Adrenal gland (tissue), 12 donors: ENCODE data around the gene ZBTB7C. TPM values are rescaled to one million over a fixed set of nuclear protein-coding genes. Genes with fewer than 3 reads are reported as not detected.

ENCODE experiments used
- DNase-seq, 7 donors: peaks; one replicate each; pipeline ENCODE4 v3.0.0-alpha.2; 2019 to 2020
- H3K27ac ChIP-seq, 5 donors: fragments of 200-600 bp; sonication (generic) in 4 of 5; 1 replicate in 3 of 5; 2 replicates in 2 of 5; pipeline versions ENCODE4 v1.5.1 to v1.8.0; 2016 to 2020; ENCODE audit warnings: mild to moderate bottlenecking in 1 of 5
- H3K27me3 ChIP-seq: fragments of 200-600 bp; 2 replicates; pipeline ENCODE4 v1.8.0; 2021
- H3K36me3 ChIP-seq, 2 donors: fragments of 200-600 bp; replicated peaks in 1 of 2; 1 replicate in 1 of 2; 2 replicates in 1 of 2; pipeline versions ENCODE4 v1.5.1 to v1.8.0; 2018 to 2022
- H3K4me1 ChIP-seq, 2 donors: fragments of 200-600 bp; replicated peaks in 1 of 2; 1 replicate in 1 of 2; 2 replicates in 1 of 2; pipeline versions ENCODE4 v1.5.1 to v1.8.0; 2018 to 2021
- H3K4me3 ChIP-seq, 4 donors: fragments of 200-600 bp; sonication (generic) in 3 of 4; one replicate each; pipeline ENCODE4 v1.5.1; 2016 to 2018
- H3K9me3 ChIP-seq, 3 donors: fragments of 200-600 bp; sonication (generic) in 1 of 3; replicated peaks in 1 of 3; 1 replicate in 2 of 3; 2 replicates in 1 of 3; pipeline versions ENCODE4 v1.5.1 to v1.8.0; 2016 to 2021
- POLR2A ChIP-seq, 2 donors: fragments of 450-650 bp; IDR thresholded peaks; one replicate each; pipeline ENCODE4 v1.6.1; 2017; ENCODE audit warnings: antibody characterized with exemption in 2 of 2, mild to moderate bottlenecking in 2 of 2, moderate library complexity in 1 of 2
- WGBS, 4 donors: extraction: QIAGEN DNeasy Blood & Tissue Kit in 2 of 4; methylation state at CpG; one replicate each; pipeline versions ENCODE4 v1.1.5 to v1.1.7; 2013 to 2017; 5-methylcytosine and 5-hydroxymethylcytosine counted together
- intact Hi-C, 2 donors: fragments of 100-400 bp; cut with DNase I; formaldehyde crosslinking; loops; one replicate each; pipeline versions ENCODE4 v1.14.1 to v1.15.0; 2022 to 2023
- polyA plus RNA-seq, 3 donors: library from polyadenylated mRNA; stranded (reverse); fragments of 200-250 nt in 2 of 3; fragments of 350-450 nt in 1 of 3; fragmentation: Illumina TruSeq in 1 of 3; extraction: RNeasy Lipid Tissue Mini Kit (QIAGEN cat#74804) in 1 of 3; gene quantifications; one replicate each; pipeline ENCODE4 v1.2.3, GENCODE V29; 2013 to 2014
- total RNA-seq, 9 donors: library from RNA; depleted of rRNA in 4 of 9; stranded (reverse); fragments of >200 nt in 4 of 9; fragments of 120-200 nt in 1 of 9; fragmentation: NEBNext Ultra II Directional in 1 of 9; extraction: Animal tissue kit (Norgen Biotek cat#: 25700) in 1 of 9; gene quantifications; one replicate each; pipeline versions ENCODE4 v1.1.0 to v1.2.4, GENCODE V29; 2013 to 2023
- TF ChIP-seq, protein P1 (sequence below), 6 experiments: fragments of 450-650 bp in 4 of 6; fragments of 200-600 bp in 2 of 6; sonication (generic) in 1 of 6; IDR thresholded peaks; 1 replicate in 5 of 6; 2 replicates in 1 of 6; pipeline versions ENCODE4 v1.5.1 to v1.8.0; 2016 to 2021; ENCODE audit warnings: antibody characterized with exemption in 6 of 6, mild to moderate bottlenecking in 2 of 6, moderate library complexity in 1 of 6
- donor health status: healthy with polysubstance abuse.
- donor health status: Bipolar disorder and iron deficiency.
- donor health status: DM: yes; HTN: yes; CAD: no.
- donor health status: DM: no; HTN: no; CAD: no.
- donor health status: DM: no; HTN: no; CAD: no.
- donor health status: DM: yes; HTN: yes; CAD: no.

ZBTB7C gene
- total and polyA plus RNA-seq, 12 donors, result 5.2 to 42.8 (median 26.8) TPM

DNA sequence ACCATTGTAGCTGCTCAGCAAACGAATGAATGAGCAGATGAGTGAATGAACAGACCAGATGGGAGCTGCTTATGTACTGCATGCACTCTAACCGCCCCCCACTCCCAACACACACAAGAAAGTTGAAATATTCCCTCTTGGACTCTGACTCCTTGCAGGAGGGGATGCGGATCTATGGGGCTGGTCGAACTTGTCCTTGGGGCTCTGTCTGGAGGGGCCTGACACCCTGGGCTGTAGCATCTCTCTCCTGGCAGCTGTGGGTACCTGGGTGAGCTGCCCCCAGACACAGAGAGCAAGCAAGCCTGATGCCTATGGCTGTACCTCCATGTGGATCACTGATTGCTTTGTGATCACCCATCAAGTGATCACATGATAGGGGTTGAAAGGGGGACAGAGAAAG, 286.4 kb downstream of the ZBTB7C start:
- intact Hi-C loops, result loop anchor here in 1 of 2 donors (10.0 kb wide), 1 partner anchor 88 kb away; no protein-coding TSS in a partner anchor
- H3K4me1 ChIP-seq, result peaks cover 0 to 15% of the 10 kb centered on the region in 2 donors

DNA sequence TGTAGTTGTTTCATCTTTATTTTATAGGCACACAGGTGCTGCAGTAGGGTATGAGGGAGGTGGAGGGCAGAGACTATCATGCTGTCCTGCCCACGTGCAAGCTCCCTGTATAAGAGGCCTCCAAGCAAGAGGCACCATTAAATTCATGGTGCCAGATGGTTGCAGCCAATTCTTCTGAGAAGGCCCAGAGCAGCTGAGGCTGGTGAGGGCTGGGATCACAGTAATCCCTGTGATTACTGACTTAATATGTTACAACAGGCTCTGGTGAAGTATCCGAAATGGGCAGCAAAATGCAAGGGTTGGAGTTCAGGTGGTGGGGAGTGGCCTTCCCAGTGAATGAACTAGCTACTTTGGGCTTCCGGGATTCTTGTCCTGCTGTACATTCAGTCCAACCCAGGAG, 286.8 kb downstream of the ZBTB7C start:
- 89 to 97% (median 95%) methylated on average over 3 of the region's 3 CpGs for WGBS, 4 donors
- Histone ChIP-seq H3K27ac (no peak overlapping the region), H3K4me1 (peaks cover 0 to 15% of the 10 kb centered on the region in 2 donors), H3K4me3 (no peak overlapping the region), H3K36me3 (no peaks in the 10 kb centered on the region), H3K27me3 (no peaks in the 10 kb centered on the region), H3K9me3 (no peaks in the 10 kb centered on the region)
- intact Hi-C loops, result loop anchor here in 1 of 2 donors (10.0 kb wide), 1 partner anchor 88 kb away; no protein-coding TSS in a partner anchor
- no peak for DNase-seq
- TF ChIP-seq, protein P1, sequence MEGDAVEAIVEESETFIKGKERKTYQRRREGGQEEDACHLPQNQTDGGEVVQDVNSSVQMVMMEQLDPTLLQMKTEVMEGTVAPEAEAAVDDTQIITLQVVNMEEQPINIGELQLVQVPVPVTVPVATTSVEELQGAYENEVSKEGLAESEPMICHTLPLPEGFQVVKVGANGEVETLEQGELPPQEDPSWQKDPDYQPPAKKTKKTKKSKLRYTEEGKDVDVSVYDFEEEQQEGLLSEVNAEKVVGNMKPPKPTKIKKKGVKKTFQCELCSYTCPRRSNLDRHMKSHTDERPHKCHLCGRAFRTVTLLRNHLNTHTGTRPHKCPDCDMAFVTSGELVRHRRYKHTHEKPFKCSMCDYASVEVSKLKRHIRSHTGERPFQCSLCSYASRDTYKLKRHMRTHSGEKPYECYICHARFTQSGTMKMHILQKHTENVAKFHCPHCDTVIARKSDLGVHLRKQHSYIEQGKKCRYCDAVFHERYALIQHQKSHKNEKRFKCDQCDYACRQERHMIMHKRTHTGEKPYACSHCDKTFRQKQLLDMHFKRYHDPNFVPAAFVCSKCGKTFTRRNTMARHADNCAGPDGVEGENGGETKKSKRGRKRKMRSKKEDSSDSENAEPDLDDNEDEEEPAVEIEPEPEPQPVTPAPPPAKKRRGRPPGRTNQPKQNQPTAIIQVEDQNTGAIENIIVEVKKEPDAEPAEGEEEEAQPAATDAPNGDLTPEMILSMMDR (IDR thresholded peaks at IDR 0.05), result no peak
- TF ChIP-seq POLR2A (IDR thresholded peaks at IDR 0.05), result no peak

More for the DNA sequence above, 286.4 kb downstream of the ZBTB7C start:
- no peaks in the 10 kb centered on the region for H3K36me3 ChIP-seq
- no peak overlapping the region for H3K27ac ChIP-seq
- H3K9me3 ChIP-seq, result no peaks in the 10 kb centered on the region
- H3K27me3 ChIP-seq, result no peaks in the 10 kb centered on the region
- WGBS, 4 donors, result 90 to 96% (median 92%) methylated on average over 3 to 4 of the region's 4 CpGs
- DNase-seq, result no peak
- no peak for TF ChIP-seq POLR2A (IDR thresholded peaks at IDR 0.05)
- TF ChIP-seq, protein P1 (IDR thresholded peaks at IDR 0.05), result no peak
- no peak overlapping the region for H3K4me3 ChIP-seq

DNA sequence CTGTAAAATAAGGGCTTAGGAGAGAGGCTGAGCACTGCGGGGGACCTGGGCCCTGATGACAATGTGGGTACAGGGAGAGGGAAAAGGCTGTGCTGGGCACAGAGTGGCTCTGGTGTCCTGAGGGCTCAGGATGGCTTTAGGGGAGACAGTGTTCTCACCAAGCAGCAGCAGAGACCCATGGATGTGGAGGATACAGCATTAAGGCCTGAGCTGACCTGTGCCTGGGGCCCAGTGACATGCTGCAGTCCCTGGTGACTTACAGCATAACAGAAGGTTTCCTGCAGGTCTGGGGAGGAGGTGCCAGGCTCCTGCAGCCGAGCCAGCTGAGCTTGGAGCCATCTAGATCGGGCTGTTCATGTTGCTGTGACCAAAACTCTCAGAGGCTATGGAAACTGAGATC, 287.4 kb downstream of the ZBTB7C start:
- WGBS, 4 donors, result 59 to 92% (median 84%) methylated on average over 1 to 3 of the region's 3 CpGs
- no peak overlapping the region for H3K27ac ChIP-seq

DNA sequence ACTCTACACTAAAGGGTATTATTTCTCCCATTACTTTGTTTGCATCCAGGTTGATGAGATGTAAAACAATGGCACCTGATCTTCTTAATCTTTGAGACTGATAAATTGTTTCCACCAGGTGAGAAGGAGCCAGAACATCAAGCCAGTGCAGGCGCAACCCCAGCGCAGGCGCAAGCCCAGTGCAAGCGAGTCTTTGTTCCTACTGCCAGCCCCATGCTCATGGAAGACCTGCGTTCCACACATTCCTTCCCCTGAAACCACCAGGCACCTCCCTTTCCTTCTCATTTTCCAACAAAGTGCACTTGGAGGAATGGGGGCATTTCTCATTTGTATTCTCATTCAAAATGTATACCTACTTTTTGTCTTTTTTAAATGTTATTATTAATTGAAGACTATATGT, 290.0 kb downstream of the ZBTB7C start:
- Histone ChIP-seq H3K27ac (no peak overlapping the region), H3K9me3 (no peaks in the 10 kb centered on the region), H3K4me3 (no peak overlapping the region), H3K4me1 (peaks cover 0 to 3% of the 10 kb centered on the region in 2 donors), H3K36me3 (no peaks in the 10 kb centered on the region), H3K27me3 (no peaks in the 10 kb centered on the region)
- DNase-seq, result no peak
- intact Hi-C loops, result no loop called here
- TF ChIP-seq, protein P1 (IDR thresholded peaks at IDR 0.05), result no peak
- no peak for TF ChIP-seq POLR2A (IDR thresholded peaks at IDR 0.05)
- WGBS, 4 donors, result 84 to 97% (median 97%) methylated on average over 5 of the region's 5 CpGs

More for the DNA sequence above, 287.4 kb downstream of the ZBTB7C start:
- TF ChIP-seq POLR2A (IDR thresholded peaks at IDR 0.05), result no peak
- TF ChIP-seq, protein P1 (IDR thresholded peaks at IDR 0.05), result no peak
- H3K4me3 ChIP-seq, result no peak overlapping the region
- H3K9me3 ChIP-seq, result no peaks in the 10 kb centered on the region
- intact Hi-C loops, result loop anchor here in 1 of 2 donors (10.0 kb wide), 1 partner anchor 87 kb away; no protein-coding TSS in a partner anchor
- H3K27me3 ChIP-seq, result no peaks in the 10 kb centered on the region
- no peak for DNase-seq
- H3K36me3 ChIP-seq, result no peaks in the 10 kb centered on the region
- H3K4me1 ChIP-seq, result peaks cover 0 to 15% of the 10 kb centered on the region in 2 donors
